CD4-positive, CD25-positive, alpha-beta regulatory T cell (primary cell): ENCODE data around the gene RAMACL. TPM values are rescaled to one million over a fixed set of nuclear protein-coding genes. Genes with fewer than 3 reads are reported as not detected.

Experiments
- ATAC-seq, 2 donors: fragments of 150-1000 bp; cut with Tn5 transposase; one replicate each; pipeline ENCODE4 v1.10.0; 2021; ENCODE audit warnings: low read depth in 2 of 2, moderate number of reproducible peaks in 2 of 2, moderate library complexity in 1 of 2
- DNase-seq, 3 donors: peaks; one replicate each; pipeline versions ENCODE4 v3.0.0 to v3.0.0-alpha.2; 2012 to 2022; ENCODE audit warnings: mixed read lengths in 1 of 3
- H3K27ac ChIP-seq: one replicate; pipeline ENCODE4 v1.7.0; 2013; ENCODE audit warnings: mild to moderate bottlenecking, low read length; ENCODE audit not compliant: insufficient read depth, poor library complexity, severe bottlenecking
- H3K27me3 ChIP-seq: one replicate; pipeline ENCODE4 v1.7.0; 2013; ENCODE audit warnings: low read length; ENCODE audit not compliant: control insufficient read depth, insufficient read depth
- H3K36me3 ChIP-seq: one replicate; pipeline ENCODE4 v1.7.0; 2013; ENCODE audit warnings: mild to moderate bottlenecking, low read length, moderate library complexity; ENCODE audit not compliant: control insufficient read depth, insufficient read depth
- H3K4me1 ChIP-seq: 2 replicates; pipeline ENCODE4 v1.7.0; 2013; ENCODE audit warnings: mild to moderate bottlenecking, low read length; ENCODE audit not compliant: insufficient read depth, control insufficient read depth, poor library complexity, severe bottlenecking
- H3K4me3 ChIP-seq: one replicate; pipeline ENCODE4 v1.7.0; 2013; ENCODE audit warnings: low read depth, mild to moderate bottlenecking, low read length, moderate library complexity
- H3K9me3 ChIP-seq, 2 experiments: 1 replicate in 1 of 2; 2 replicates in 1 of 2; pipeline ENCODE4 v1.7.0; 2013; ENCODE audit warnings: low read length in 2 of 2, mild to moderate bottlenecking in 1 of 2, moderate library complexity in 1 of 2; ENCODE audit not compliant: control insufficient read depth in 2 of 2
- H3K27ac Mint-ChIP-seq, 3 donors: one replicate each; pipeline ENCODE4 v1.8.0; 2020 to 2022; ENCODE audit warnings: mild to moderate bottlenecking in 3 of 3, mixed read lengths in 3 of 3, moderate library complexity in 2 of 3
- H3K27me3 Mint-ChIP-seq: one replicate; pipeline ENCODE4 v1.8.0; 2022; ENCODE audit warnings: mild to moderate bottlenecking, mixed read lengths
- H3K36me3 Mint-ChIP-seq: one replicate; pipeline ENCODE4 v1.8.0; 2020; ENCODE audit warnings: mixed read lengths
- H3K4me1 Mint-ChIP-seq, 4 donors: one replicate each; pipeline ENCODE4 v1.8.0; 2020 to 2022; ENCODE audit warnings: mixed read lengths in 4 of 4, mild to moderate bottlenecking in 1 of 4
- H3K4me3 Mint-ChIP-seq, 4 donors: one replicate each; pipeline ENCODE4 v1.8.0; 2020 to 2022; ENCODE audit warnings: mild to moderate bottlenecking in 4 of 4, mixed read lengths in 4 of 4, moderate library complexity in 3 of 4
- H3K9me3 Mint-ChIP-seq, 7 donors: one replicate each; pipeline ENCODE4 v1.8.0; 2020 to 2022; ENCODE audit warnings: mixed read lengths in 7 of 7, mild to moderate bottlenecking in 3 of 7, moderate library complexity in 2 of 7
- polyA plus RNA-seq, 4 donors: library from polyadenylated mRNA; unstranded; fragments of 300-500 nt; fragmentation: Illumina TruSeq; gene quantifications; one replicate each; pipeline ENCODE4 v1.2.3, GENCODE V29; 2021
- total RNA-seq: library from RNA; stranded (reverse); gene quantifications from one replicate; pipeline ENCODE4 v1.2.3, GENCODE V29; 2022

Gene RAMACL
- total and polyA plus RNA-seq, 5 donors from 2014 or later = 0.16 to 0.52 (median 0.33) TPM

DNA sequence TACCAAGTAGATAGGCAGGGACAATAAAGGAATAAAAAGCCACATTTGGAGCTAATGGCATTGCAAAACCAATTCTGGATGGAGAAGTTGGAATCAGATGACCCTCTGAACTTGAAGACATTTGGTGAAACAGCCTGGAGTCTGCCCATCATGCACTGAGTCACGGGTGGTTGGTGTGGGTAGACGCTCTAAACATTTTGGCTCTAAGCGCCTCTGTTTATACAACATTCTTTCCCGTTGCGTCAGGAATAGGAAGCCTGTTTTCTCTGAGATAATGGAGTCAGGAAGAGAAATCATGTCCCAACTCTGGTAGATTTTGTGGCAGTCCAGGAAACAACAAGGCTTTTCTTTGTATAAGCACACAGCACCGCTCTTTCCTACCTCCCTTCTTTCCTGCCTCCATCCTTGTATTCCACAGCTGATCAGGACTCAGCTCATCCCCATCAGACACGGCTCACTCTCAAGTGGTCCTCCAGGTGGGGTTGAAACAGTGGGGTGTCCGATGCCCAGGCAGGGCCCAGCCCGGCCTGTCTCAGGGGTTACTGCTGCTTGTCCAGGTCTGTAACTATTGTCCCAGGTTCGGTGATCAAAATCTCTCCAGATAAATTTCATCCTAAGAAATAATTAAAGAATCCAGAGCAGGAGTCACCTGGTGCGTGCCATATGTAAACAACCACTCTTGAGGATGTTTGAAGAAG is 12.1 kb upstream of the RAMACL start:
- DNase-seq (no peak), ATAC-seq (no peak)
- Histone ChIP-seq H3K27me3 (no peaks in the 10 kb centered on the region), H3K9me3 (no peaks in the 10 kb centered on the region), H3K4me1 (no peaks in the 10 kb centered on the region), H3K36me3 (no peaks in the 10 kb centered on the region), H3K4me3 (no peak overlapping the region), H3K27ac (no peak overlapping the region)
- Mint-ChIP-seq H3K27ac (no peak overlapping the region), H3K4me1 (peaks cover 0 to 4% (median 2%) of the 10 kb centered on the region in 4 donors), H3K36me3 (peaks cover 24% of the 10 kb centered on the region), H3K4me3 (no peak overlapping the region), H3K9me3 (peaks cover 0 to 2% (median 0%) of the 10 kb centered on the region in 7 donors), H3K27me3 (no peaks in the 10 kb centered on the region)

DNA sequence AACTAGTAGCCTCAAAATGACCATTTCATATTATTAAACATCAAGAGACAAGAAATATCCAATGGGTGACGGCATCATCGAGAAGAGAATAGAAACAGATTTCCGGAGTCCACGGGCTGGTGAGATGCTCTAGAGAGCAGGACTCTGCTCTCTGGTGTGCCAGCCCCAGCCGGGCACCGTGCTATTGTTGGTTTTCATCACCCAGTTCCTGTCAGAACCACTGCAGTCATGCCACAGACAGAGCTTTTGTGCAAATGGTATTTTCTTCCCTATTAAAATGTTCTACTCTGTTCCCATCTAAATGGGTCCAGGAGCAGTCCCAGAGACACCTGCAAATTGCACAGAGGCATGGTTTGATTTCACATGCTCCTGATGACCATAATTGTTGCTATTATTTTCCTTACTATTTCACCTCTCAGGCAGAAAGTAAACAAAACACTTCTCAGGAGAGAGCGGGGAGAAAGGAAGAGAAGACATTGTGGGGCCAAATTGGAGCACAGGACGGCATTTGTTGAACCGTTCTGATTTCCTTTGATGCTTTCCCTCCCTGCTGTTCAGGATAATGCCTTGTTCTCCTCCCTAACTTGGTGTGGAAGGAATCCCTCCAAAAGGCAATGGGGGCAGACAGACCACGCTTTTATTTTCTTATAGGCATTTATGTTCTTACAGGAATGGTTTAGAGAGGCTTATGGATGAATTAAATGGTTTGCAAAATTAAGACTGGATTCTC is 11.4 kb upstream of the RAMACL start:
- no peaks in the 10 kb centered on the region for H3K27me3 Mint-ChIP-seq
- no peak overlapping the region for H3K4me3 Mint-ChIP-seq
- Histone ChIP-seq H3K9me3 (no peaks in the 10 kb centered on the region), H3K27me3 (no peaks in the 10 kb centered on the region), H3K27ac (no peak overlapping the region), H3K4me3 (no peak overlapping the region), H3K4me1 (no peaks in the 10 kb centered on the region), H3K36me3 (no peaks in the 10 kb centered on the region)
- peaks cover 0 to 2% (median 0%) of the 10 kb centered on the region in 7 donors for H3K9me3 Mint-ChIP-seq
- DNase-seq (no peak), ATAC-seq (no peak)
- H3K36me3 Mint-ChIP-seq = peaks cover 24% of the 10 kb centered on the region
- H3K27ac Mint-ChIP-seq = no peak overlapping the region
- H3K4me1 Mint-ChIP-seq = peaks cover 0 to 6% (median 2%) of the 10 kb centered on the region in 4 donors

DNA sequence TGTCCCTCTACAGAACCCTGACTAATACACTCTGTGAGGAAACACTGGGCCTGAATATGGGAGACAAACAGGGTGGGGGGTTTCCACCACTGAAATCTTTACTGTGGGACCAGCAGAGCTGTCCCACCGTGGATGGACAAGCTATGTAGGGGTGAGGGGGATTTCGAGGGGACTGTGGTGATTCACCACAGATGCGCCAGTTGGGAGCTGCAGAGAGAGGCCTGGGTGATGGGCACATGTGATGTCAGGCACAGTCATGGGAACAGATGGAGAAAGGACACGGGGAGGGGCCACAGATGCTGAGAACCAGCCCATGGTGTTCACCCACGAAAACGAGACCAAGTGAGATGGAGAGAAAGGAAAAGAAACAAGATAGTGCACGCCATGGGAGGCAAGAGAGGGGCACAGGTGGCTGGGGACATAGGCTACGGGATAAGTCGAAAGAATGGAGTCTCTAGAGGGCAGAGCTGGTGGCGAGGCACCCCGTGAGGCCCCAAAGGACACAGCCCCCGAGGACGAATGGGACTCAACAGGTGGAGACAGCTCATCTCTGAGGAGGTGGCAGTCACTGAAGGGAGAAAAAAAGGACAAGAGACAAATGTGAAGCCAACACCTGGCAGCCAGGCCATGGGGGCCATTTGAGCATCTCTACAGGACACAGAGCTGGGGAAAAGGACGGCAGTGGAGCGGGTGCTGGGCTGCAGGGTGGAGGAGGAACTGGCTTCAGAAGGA is 10.5 kb upstream of the RAMACL start:
- H3K27ac Mint-ChIP-seq = no peak overlapping the region
- no peaks in the 10 kb centered on the region for H3K36me3 ChIP-seq
- no peaks in the 10 kb centered on the region for H3K27me3 ChIP-seq
- DNase-seq = no peak
- no peak overlapping the region for H3K4me3 ChIP-seq
- H3K27ac ChIP-seq = no peak overlapping the region
- no peaks in the 10 kb centered on the region for H3K4me1 ChIP-seq
- no peak overlapping the region for H3K4me3 Mint-ChIP-seq
- H3K36me3 Mint-ChIP-seq = peaks cover 21% of the 10 kb centered on the region
- H3K27me3 Mint-ChIP-seq = no peaks in the 10 kb centered on the region
- no peaks in the 10 kb centered on the region for H3K9me3 ChIP-seq
- H3K9me3 Mint-ChIP-seq = no peaks in the 10 kb centered on the region
- peaks cover 0 to 9% (median 2%) of the 10 kb centered on the region in 4 donors for H3K4me1 Mint-ChIP-seq
- no peak for ATAC-seq

DNA sequence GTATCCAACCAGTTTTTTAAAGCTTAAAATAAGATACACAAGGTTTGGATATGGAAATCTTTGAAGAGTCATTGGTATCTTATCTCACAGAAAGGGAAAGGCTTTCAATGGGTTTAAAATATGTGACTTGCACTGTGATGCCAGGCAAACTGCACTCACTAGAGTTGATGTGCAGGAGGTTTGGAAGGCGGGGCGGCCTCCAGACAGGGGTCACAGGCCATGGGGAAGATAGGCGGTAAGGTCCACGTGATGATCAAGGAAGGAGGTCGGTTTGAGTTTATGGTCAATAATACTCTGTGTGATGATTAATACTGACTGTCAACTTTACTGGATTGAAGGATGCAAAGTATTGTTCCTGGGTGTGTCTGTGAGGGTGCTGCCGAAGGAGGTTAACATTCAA is 9.5 kb upstream of the RAMACL start:
- Mint-ChIP-seq H3K9me3 (no peaks in the 10 kb centered on the region), H3K36me3 (peaks cover 20% of the 10 kb centered on the region), H3K4me1 (peaks cover 0 to 9% (median 2%) of the 10 kb centered on the region in 4 donors), H3K27ac (no peak overlapping the region), H3K4me3 (no peak overlapping the region), H3K27me3 (no peaks in the 10 kb centered on the region)
- DNase-seq = no peak
- H3K4me1 ChIP-seq = no peaks in the 10 kb centered on the region
- no peak for ATAC-seq
- H3K27me3 ChIP-seq = no peaks in the 10 kb centered on the region
- no peaks in the 10 kb centered on the region for H3K36me3 ChIP-seq
- H3K27ac ChIP-seq = no peak overlapping the region
- no peaks in the 10 kb centered on the region for H3K9me3 ChIP-seq
- H3K4me3 ChIP-seq = no peak overlapping the region

DNA sequence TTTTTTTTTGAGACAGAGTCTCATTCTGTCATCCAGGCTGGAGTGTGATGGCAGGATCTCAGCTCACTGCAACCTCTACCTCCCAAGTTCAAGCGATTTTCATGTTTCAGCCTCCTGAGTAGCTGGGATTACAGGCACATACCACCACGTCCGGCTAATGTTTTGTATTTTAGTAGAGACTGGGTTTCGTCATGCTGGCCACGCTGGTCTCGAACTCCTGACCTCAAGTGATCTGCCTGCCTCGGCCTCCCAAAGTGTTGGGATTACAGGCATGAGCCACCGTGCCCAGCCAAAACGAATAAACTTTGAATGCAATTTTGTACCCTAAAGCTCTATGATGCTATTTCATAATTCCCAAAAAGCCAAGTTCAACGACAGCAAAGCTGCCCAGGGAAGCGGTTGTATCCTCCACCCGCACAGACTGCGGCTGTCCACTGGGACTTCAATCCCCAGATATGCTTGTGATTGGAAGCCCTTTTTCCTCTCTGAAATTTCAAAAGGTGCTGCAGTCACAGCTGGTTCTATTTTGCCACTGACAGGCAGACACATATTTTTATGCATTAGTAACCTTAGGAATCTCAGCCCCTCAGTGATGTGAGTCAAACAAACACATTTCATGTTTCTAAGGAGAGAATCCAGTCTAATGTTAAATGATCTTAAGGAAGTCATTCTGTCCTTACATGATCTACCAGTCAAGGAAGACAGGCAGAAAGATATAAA is 8.7 kb upstream of the RAMACL start:
- no peak overlapping the region for H3K4me3 Mint-ChIP-seq
- no peaks in the 10 kb centered on the region for H3K27me3 Mint-ChIP-seq
- H3K27ac Mint-ChIP-seq = no peak overlapping the region
- peaks cover 0 to 9% (median 1%) of the 10 kb centered on the region in 4 donors for H3K4me1 Mint-ChIP-seq
- no peak for ATAC-seq
- Histone ChIP-seq H3K4me3 (no peak overlapping the region), H3K4me1 (no peaks in the 10 kb centered on the region), H3K9me3 (no peaks in the 10 kb centered on the region), H3K27me3 (no peaks in the 10 kb centered on the region), H3K27ac (no peak overlapping the region), H3K36me3 (no peaks in the 10 kb centered on the region)
- H3K36me3 Mint-ChIP-seq = peaks cover 20% of the 10 kb centered on the region
- no peaks in the 10 kb centered on the region for H3K9me3 Mint-ChIP-seq
- no peak for DNase-seq

DNA sequence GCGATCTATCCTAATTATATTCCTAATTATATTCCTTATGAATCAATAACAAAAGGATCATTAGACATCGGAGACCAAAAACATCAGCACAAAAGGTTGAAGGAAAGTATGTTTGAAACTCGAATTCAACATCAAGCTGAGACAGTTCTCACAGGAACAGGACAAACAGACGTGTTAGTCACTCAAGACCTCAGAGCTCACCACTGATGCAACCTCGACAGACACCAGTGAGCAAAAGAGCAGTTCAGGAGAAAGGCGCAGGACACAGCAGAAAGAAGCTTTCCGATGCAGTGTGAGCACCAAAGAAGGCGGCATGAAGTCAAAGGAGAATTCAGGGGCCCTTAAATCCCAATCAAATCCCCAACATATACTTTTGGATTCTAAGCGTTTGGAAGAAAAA is 6.3 kb upstream of the RAMACL start:
- no peak overlapping the region for H3K4me3 Mint-ChIP-seq
- Histone ChIP-seq H3K36me3 (no peaks in the 10 kb centered on the region), H3K4me1 (no peaks in the 10 kb centered on the region), H3K27ac (no peak overlapping the region), H3K27me3 (no peaks in the 10 kb centered on the region), H3K4me3 (no peak overlapping the region), H3K9me3 (no peaks in the 10 kb centered on the region)
- ATAC-seq (no peak), DNase-seq (no peak)
- H3K27ac Mint-ChIP-seq = no peak overlapping the region
- H3K9me3 Mint-ChIP-seq = no peaks in the 10 kb centered on the region
- H3K27me3 Mint-ChIP-seq = no peaks in the 10 kb centered on the region
- H3K36me3 Mint-ChIP-seq = peaks cover 10% of the 10 kb centered on the region
- peaks cover 0 to 21% (median 10%) of the 10 kb centered on the region in 4 donors for H3K4me1 Mint-ChIP-seq

DNA sequence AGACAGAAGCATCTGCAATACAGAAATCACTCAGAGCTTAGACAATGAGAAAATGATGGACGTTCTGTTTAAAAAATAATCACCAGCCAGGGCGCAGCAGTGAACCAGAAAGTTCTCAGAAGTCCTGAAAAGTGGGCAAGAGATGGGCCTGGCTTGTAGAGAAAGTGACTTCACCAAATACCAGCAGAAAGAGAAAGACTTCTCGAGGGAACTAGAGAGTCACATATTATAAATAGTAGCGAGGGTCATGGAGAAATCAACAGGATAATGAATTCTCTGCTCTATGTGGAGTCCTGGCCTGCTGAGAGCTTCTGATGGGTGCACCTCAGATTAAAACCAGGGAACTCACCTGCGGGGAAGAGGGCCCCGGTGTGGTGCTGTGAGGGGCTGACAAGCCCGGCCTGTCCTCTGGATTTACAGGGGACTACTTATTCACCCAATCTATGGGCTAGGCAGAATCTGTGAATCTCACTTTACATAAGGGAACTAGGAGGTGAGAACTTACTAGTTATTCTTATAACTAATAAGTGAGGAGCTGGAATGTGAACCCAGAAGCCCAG is 5.6 kb upstream of the RAMACL start:
- Mint-ChIP-seq H3K27me3 (no peaks in the 10 kb centered on the region), H3K4me3 (no peak overlapping the region), H3K27ac (no peak overlapping the region), H3K9me3 (no peaks in the 10 kb centered on the region), H3K36me3 (peaks cover 5% of the 10 kb centered on the region), H3K4me1 (peaks cover 0 to 21% (median 11%) of the 10 kb centered on the region in 4 donors)
- Histone ChIP-seq H3K9me3 (no peaks in the 10 kb centered on the region), H3K36me3 (no peaks in the 10 kb centered on the region), H3K27ac (no peak overlapping the region), H3K4me1 (no peaks in the 10 kb centered on the region), H3K27me3 (no peaks in the 10 kb centered on the region), H3K4me3 (no peak overlapping the region)
- no peak for DNase-seq
- ATAC-seq = no peak
